Loucy (cell line): Measurements from ENCODE around the gene MTR.

ENCODE experiments used
- H2AFZ ChIP-seq: fragments of 200-600 bp; sonication (generic); 2 replicates; pipeline ENCODE4 v1.6.0; 2016; ENCODE audit warnings: antibody characterized with exemption, mild to moderate bottlenecking, low read length, moderate library complexity
- H3F3A ChIP-seq: fragments of 200-600 bp; 2 replicates; pipeline ENCODE4 v1.6.0; 2016; ENCODE audit warnings: antibody characterized with exemption, low read depth, mild to moderate bottlenecking
- H3K27me3 ChIP-seq: fragments of 200-600 bp; sonication (generic); 2 replicates; pipeline ENCODE4 v1.6.1; 2014; ENCODE audit warnings: low read length, mild to moderate bottlenecking; ENCODE audit not compliant: insufficient read depth, poor library complexity, severe bottlenecking
- H3K36me3 ChIP-seq: fragments of 200-600 bp; sonication (generic); 2 replicates; pipeline ENCODE4 v1.6.1; 2016; ENCODE audit warnings: low read length; ENCODE audit not compliant: insufficient read depth
- H3K4me1 ChIP-seq: fragments of 200-600 bp; sonication (generic); 2 replicates; pipeline ENCODE4 v1.5.1; 2014; ENCODE audit warnings: low read length, mild to moderate bottlenecking; ENCODE audit not compliant: insufficient read depth, poor library complexity, severe bottlenecking
- H3K4me2 ChIP-seq: fragments of 200-600 bp; sonication (generic); 2 replicates; pipeline ENCODE4 v1.6.0; 2014; ENCODE audit warnings: antibody characterized with exemption, low read length, low read depth, mild to moderate bottlenecking; ENCODE audit not compliant: poor library complexity, severe bottlenecking
- H3K4me3 ChIP-seq: fragments of 200-600 bp; sonication (generic); 2 replicates; pipeline ENCODE4 v1.5.1; 2014; ENCODE audit warnings: low read length, mild to moderate bottlenecking, mixed read lengths; ENCODE audit not compliant: poor library complexity, severe bottlenecking
- H3K79me2 ChIP-seq: fragments of 200-600 bp; sonication (generic); 2 replicates; pipeline ENCODE4 v1.6.1; 2014; ENCODE audit warnings: low read length; ENCODE audit not compliant: insufficient read depth
- H3K9ac ChIP-seq: fragments of 200-600 bp; sonication (generic); 2 replicates; pipeline ENCODE4 v1.6.0; 2014; ENCODE audit warnings: mild to moderate bottlenecking, low read depth, low read length, moderate library complexity; ENCODE audit not compliant: poor library complexity, severe bottlenecking
- H3K9me2 ChIP-seq: fragments of 200-600 bp; sonication (generic); replicated peaks from 2 replicates; pipeline ENCODE4 v1.6.1; 2016; ENCODE audit warnings: low read depth, low read length, mixed read lengths
- H3K9me3 ChIP-seq: fragments of 200-600 bp; sonication (generic); 2 replicates; pipeline ENCODE4 v1.6.1; 2014; ENCODE audit warnings: mild to moderate bottlenecking, antibody characterized with exemption, low read length, low read depth; ENCODE audit not compliant: insufficient read depth
- H4K20me1 ChIP-seq: fragments of 200-600 bp; sonication (generic); 2 replicates; pipeline ENCODE4 v1.6.0; 2014; ENCODE audit warnings: antibody characterized with exemption, low read length, mild to moderate bottlenecking; ENCODE audit not compliant: insufficient read depth, poor library complexity, severe bottlenecking
- EZH2phosphoT487 ChIP-seq: fragments of 200-600 bp; IDR thresholded peaks from 2 replicates; pipeline ENCODE4 v1.6.1; 2018; ENCODE audit warnings: antibody characterized with exemption, mild to moderate bottlenecking, moderate library complexity, borderline replicate concordance
- TF ChIP-seq, protein P1 (sequence below): fragments of 200-600 bp; sonication (generic); conservative IDR thresholded peaks from 2 replicates; pipeline ENCODE4 v1.5.1; 2014; ENCODE audit warnings: mild to moderate bottlenecking, antibody characterized with exemption, low read length

Gene MTR

DNA sequence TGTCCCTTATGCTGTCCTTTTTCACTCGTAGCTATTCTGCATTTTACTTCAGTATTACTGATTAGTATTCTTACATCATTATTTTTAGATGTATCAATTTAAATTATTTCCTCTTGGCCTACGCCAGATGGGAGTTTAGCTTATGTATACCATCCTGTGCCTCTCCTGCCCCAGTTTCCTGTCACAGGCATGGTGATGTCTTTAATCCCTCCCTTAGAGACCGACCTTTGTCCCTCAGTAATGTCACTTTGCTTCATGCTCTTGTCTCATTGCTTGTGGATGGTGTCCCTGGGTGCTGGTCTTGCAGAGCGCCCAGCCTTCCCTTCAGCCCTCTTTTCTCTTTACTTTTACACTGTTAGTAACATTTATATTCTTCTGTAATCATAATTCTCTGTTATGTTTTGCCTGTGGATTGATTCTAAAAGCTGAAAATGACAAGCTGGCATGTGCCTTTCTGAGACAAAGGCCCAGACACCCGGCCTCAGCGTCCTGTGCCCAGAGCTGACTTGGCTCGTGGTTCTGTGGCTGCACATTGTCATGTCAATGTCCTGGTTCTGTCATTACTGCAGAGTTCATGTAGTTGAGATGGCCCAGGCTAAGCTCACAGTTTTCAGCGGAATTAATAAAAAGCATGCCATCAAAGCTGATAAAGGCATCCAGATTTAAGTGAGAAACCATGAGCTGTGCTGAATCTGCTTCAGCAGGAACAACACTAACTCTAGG is 100.7 kb downstream of the MTR start:
- Histone ChIP-seq H3K4me1 (no peaks in the 10 kb centered on the region), H3K79me2 (no peaks in the 10 kb centered on the region), H2AFZ (no peak overlapping the region), H3K4me3 (no peak overlapping the region), H3K27me3 (no peaks in the 10 kb centered on the region), H3F3A (no peaks in the 10 kb centered on the region), H3K9ac (no peak overlapping the region), H3K9me2 (no peaks in the 10 kb centered on the region), H4K20me1 (no peaks in the 10 kb centered on the region), H3K9me3 (no peaks in the 10 kb centered on the region), H3K36me3 (peaks cover 80% of the 10 kb centered on the region; the same call in 1 of the 2 replicates), H3K4me2 (no peak overlapping the region)
- no peak for TF ChIP-seq EZH2phosphoT487
- TF ChIP-seq, protein P1, sequence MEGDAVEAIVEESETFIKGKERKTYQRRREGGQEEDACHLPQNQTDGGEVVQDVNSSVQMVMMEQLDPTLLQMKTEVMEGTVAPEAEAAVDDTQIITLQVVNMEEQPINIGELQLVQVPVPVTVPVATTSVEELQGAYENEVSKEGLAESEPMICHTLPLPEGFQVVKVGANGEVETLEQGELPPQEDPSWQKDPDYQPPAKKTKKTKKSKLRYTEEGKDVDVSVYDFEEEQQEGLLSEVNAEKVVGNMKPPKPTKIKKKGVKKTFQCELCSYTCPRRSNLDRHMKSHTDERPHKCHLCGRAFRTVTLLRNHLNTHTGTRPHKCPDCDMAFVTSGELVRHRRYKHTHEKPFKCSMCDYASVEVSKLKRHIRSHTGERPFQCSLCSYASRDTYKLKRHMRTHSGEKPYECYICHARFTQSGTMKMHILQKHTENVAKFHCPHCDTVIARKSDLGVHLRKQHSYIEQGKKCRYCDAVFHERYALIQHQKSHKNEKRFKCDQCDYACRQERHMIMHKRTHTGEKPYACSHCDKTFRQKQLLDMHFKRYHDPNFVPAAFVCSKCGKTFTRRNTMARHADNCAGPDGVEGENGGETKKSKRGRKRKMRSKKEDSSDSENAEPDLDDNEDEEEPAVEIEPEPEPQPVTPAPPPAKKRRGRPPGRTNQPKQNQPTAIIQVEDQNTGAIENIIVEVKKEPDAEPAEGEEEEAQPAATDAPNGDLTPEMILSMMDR, result no peak

DNA sequence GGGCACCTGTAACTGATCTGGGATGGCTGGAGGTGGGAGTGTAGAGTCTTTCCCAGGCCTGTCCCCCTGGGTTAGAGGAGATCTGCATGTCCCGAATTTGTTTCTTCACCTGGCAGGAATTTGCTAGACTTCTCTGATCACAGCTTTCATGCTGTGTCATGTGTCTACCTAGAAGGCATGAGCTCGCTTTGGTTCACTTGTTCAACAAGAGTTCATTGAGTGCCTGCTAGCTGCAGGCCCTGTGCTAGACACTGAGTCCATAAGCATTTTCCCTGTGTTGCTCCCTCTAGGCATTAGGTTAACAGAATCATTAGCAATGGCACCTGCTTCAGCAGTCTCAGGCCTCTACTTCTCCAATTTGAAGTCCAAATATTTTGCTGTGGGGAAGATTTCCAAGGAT is 101.6 kb downstream of the MTR start:
- Histone ChIP-seq H3K79me2 (no peaks in the 10 kb centered on the region), H3K4me3 (no peak overlapping the region), H3K4me2 (no peak overlapping the region), H3K36me3 (peaks cover 72% of the 10 kb centered on the region; the same call in 1 of the 2 replicates), H2AFZ (no peak overlapping the region), H3K9me2 (no peaks in the 10 kb centered on the region), H4K20me1 (no peaks in the 10 kb centered on the region), H3K9ac (no peak overlapping the region), H3K27me3 (no peaks in the 10 kb centered on the region), H3K9me3 (no peaks in the 10 kb centered on the region), H3K4me1 (no peaks in the 10 kb centered on the region), H3F3A (no peaks in the 10 kb centered on the region)
- TF ChIP-seq, protein P1, result no peak
- no peak for TF ChIP-seq EZH2phosphoT487

DNA sequence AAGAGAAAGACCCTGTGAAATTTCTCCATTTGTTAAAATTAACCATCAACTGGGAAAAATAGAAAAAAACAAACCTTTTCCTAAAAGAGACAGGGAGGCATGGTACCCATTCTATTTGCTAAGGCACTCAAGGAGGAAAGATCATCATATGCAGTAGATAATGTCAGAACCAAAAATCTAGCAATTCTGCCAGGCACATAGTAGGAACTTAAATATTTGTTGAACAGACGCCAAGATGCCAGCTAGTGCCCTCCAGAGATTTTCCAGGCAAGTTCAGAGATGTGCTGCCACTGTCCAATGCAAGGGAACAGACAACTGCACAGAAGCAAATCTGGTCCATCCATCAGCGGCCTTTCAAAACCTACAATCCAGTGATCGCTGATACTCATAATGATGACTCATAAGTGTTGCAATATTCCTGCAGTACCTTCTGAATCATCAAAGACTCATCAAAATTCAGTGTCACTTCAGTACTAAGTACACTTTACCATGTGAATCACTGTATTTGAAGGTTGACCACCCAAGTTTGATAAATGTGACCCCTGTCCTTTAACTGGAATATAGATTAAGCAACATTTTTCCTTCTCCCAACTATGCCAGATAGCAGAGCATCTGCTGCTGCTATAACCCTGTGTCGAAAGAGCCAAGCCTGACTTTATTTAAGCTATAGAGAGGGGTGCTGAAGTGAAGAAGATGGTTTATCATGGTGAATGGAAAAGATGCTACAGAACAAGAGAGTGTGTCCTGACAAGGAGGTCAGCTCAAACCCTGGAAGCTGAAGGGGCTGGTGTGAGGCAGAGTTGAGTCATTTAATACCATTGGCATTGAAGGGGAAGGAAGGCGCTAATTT is 110.0 kb downstream of the MTR start:
- H3K9me2 ChIP-seq, result no peaks in the 10 kb centered on the region
- H3F3A ChIP-seq, result no peaks in the 10 kb centered on the region
- no peaks in the 10 kb centered on the region for H3K9me3 ChIP-seq
- H3K4me1 ChIP-seq, result no peaks in the 10 kb centered on the region
- no peaks in the 10 kb centered on the region for H4K20me1 ChIP-seq
- no peak overlapping the region for H2AFZ ChIP-seq
- H3K9ac ChIP-seq, result no peak overlapping the region
- no peak overlapping the region for H3K4me2 ChIP-seq
- no peak overlapping the region for H3K4me3 ChIP-seq
- H3K79me2 ChIP-seq, result no peaks in the 10 kb centered on the region
- H3K27me3 ChIP-seq, result no peaks in the 10 kb centered on the region
- H3K36me3 ChIP-seq, result no peaks in the 10 kb centered on the region
- TF ChIP-seq, protein P1, result no peak
- no peak for TF ChIP-seq EZH2phosphoT487
